Measurements from ENCODE around the gene KCNQ1.

DNA sequence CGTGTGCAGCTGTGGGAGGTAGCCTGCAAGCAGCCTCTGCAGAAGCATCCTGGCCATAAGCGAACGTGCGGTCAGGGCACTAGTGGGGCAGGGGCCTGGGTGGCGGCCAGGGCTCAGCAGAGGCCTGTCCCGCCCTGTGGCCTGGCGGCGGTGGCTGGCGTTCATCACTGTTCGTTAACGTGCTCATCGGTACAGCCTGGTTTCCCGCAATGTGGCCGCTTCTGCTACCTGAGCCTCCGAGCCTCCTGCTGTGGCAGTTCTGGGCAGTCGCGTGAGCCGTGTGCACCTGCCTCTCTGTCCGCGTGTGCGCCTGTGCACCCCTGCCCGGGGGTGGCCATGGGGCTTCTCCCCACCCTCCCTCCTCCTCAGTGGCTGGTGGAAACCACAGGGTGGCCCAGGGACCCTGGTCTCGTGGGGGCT lies 137.1 kb downstream of the KCNQ1 start:
- TF ChIP-seq, protein P1, sequence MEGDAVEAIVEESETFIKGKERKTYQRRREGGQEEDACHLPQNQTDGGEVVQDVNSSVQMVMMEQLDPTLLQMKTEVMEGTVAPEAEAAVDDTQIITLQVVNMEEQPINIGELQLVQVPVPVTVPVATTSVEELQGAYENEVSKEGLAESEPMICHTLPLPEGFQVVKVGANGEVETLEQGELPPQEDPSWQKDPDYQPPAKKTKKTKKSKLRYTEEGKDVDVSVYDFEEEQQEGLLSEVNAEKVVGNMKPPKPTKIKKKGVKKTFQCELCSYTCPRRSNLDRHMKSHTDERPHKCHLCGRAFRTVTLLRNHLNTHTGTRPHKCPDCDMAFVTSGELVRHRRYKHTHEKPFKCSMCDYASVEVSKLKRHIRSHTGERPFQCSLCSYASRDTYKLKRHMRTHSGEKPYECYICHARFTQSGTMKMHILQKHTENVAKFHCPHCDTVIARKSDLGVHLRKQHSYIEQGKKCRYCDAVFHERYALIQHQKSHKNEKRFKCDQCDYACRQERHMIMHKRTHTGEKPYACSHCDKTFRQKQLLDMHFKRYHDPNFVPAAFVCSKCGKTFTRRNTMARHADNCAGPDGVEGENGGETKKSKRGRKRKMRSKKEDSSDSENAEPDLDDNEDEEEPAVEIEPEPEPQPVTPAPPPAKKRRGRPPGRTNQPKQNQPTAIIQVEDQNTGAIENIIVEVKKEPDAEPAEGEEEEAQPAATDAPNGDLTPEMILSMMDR (optimal IDR thresholded peaks at IDR 0.05 in 1 of 3, IDR thresholded peaks at IDR 0.05 in 1 of 3, conservative IDR thresholded peaks at IDR 0.05 in 1 of 3; ENCODE audit: extremely low read depth in 1 of 3, insufficient read depth in 2 of 3, low read length in 3 of 3) = no peak
- no peak for TF ChIP-seq EZH2 (IDR thresholded peaks at IDR 0.05; ENCODE audit: low read length)

Measured in keratinocyte (primary cell).